ENCODE results near the gene RPS6KA4. TPM values are rescaled to one million over a fixed set of nuclear protein-coding genes. Genes with fewer than 3 reads are reported as not detected.
"Not testable (repeated sequence)": the region's sequence is repeated elsewhere in the genome, so short reads cannot be mapped to it uniquely, and the experiment has no call there.

The RPS6KA4 gene
- total RNA-seq, result 46.3 and 48.6 TPM in 2 replicates

DNA sequence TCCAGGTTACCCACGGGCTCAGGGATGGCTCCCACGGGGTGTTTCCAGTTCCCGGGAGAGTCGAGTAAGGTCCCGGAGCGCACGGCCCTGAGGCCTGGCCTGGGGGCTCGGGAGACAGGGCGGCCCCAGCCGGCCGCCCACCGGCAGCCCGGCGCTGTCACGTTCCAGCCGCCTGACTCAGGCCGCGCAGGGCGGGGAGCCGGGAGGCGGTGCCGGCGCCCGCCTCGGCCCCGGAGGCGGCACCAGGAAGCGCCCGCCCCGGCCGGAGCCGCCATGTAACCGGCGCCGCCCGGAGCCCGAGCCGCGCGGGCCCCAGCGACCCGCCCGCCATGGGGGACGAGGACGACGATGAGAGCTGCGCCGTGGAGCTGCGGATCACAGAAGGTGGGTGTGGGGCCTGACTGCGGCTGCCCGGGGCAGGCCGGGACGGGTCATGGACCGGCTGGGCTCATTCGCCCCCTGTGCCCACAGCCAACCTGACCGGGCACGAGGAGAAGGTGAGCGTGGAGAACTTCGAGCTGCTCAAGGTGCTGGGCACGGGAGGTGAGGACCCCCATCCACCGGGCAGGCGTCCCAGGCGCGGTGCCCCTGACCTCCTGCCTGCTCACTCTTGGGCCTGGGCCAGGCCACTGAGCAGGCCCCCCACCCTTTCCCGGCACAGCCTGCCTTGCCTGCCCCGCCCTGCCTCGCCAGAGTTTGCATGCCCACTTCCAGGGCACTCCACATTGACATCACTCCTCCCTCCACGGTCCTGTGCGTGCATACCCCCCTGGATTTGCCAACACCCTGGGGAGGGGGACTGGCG is at the start of gene RPS6KA4:
Gene RPS6KA4, plus strand, starts transcription at position 256 of the 805 bp plus-strand sequence. Its CDS starts 74 bp downstream, at position 330.
- peak within 1 kb of the TSS; percentile 88 for H3K27ac Mint-ChIP-seq
- peak; percentile 90 for DNase-seq
- intact Hi-C loops (cut with micrococcal nuclease), result loop anchor here (1.0 kb wide), 1 partner anchor 17 kb away; no protein-coding TSS in a partner anchor
- no peaks in the 10 kb centered on the region for H3K27me3 Mint-ChIP-seq
- peaks cover 20% of the 10 kb centered on the region for H3K4me1 Mint-ChIP-seq
- H3K9me3 Mint-ChIP-seq, result no peaks in the 10 kb centered on the region
- peaks cover 40% of the 10 kb centered on the region for H3K36me3 Mint-ChIP-seq (ENCODE audit: low read depth)
- H3K4me3 Mint-ChIP-seq, result peak within 1 kb of the TSS; percentile 94

DNA sequence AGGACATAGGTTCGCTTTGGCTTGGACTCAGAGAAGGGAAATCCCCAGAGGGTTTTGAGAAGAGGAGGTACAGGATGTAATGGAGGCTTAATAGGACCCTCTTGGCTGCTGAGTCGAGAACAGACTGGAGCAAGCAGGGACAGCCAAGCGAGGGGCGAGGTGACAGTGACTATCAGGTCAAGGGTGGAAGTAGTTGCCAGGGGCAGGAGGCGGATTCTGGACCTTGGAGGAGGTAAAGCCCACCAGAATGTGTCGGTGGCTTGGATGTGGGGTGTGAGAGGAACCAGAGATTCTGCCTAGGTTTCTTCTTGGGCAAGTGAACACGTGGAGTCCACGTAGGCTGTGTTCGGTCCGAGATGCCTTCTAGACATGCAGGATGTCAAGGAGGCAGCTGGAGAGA is 46.0 kb upstream of the RPS6KA4 start:
- intact Hi-C loops (cut with micrococcal nuclease), result no loop called here
- H3K4me3 Mint-ChIP-seq, result no peak overlapping the region
- no peaks in the 10 kb centered on the region for H3K27me3 Mint-ChIP-seq
- H3K27ac Mint-ChIP-seq, result peak overlapping the region; percentile 63
- no peak for DNase-seq
- no peaks in the 10 kb centered on the region for H3K9me3 Mint-ChIP-seq
- peaks cover 22% of the 10 kb centered on the region for H3K4me1 Mint-ChIP-seq
- peaks cover 43% of the 10 kb centered on the region for H3K36me3 Mint-ChIP-seq (ENCODE audit: low read depth)

DNA sequence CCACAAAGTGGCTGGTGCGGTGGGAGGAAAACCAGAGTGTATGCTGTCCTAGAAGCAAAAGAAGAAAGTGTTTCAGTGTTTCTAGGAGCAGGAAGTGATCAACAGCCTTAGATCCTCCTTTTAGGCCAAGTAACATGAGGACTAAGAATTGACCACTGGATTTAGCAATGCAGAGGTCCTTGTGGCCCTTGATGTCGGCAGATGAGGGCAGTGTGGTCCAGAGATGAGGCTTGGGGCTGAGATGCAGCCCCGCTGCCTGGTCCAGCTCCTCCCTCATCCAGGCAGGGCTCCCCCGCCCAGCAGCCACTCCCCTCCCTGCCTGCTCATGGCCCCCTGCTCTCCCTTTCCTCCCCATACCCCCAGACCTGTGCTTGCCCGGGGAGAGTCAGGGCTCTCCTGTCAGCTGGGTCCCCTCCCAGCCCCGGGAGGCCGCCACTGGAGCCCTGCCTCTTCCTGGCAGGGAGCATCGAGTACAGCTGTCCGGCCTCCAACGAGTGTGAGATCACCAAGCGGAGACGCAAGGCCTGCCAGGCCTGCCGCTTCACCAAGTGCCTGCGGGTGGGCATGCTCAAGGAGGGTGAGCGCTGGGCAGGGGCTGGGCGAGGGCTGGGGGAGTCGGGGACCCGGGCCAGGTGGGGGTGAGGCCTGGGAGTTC is 45.3 kb upstream of the RPS6KA4 start:
- Mint-ChIP-seq H3K27ac (no peak overlapping the region), H3K27me3 (no peaks in the 10 kb centered on the region), H3K36me3 (ENCODE audit: low read depth) (peaks cover 43% of the 10 kb centered on the region), H3K9me3 (no peaks in the 10 kb centered on the region), H3K4me3 (no peak overlapping the region), H3K4me1 (peaks cover 22% of the 10 kb centered on the region)
- intact Hi-C loops (cut with micrococcal nuclease), result no loop called here
- DNase-seq, result no peak

DNA sequence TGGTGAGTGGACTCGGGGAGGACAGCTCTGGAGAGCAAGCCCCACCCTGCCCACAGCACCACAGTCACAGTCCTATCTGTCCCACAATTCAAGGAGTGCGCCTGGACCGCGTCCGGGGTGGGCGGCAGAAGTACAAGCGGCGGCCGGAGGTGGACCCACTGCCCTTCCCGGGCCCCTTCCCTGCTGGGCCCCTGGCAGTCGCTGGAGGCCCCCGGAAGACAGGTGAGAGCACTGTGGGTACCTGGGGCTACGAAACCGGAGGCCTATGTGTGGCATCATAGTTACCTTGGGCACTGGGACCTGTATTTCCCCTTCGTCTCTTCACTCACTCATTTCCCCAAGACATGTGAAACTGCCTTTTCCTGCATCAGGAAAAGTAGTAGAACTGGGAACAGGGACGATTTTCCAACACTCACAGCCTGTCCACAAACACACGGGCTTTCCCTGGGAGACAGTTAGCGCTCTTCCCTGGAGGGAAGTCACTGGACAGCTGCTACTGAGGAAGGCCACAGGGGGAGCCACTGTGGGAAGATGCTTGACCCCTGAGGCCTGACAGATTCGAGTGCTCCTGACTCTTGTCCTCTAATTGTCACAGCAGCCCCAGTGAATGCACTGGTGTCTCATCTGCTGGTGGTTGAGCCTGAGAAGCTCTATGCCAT is 44.7 kb upstream of the RPS6KA4 start:
- peaks cover 27% of the 10 kb centered on the region for H3K4me1 Mint-ChIP-seq
- DNase-seq, result no peak
- no peak overlapping the region for H3K27ac Mint-ChIP-seq
- H3K4me3 Mint-ChIP-seq, result no peak overlapping the region
- no peaks in the 10 kb centered on the region for H3K27me3 Mint-ChIP-seq
- H3K9me3 Mint-ChIP-seq, result no peaks in the 10 kb centered on the region
- H3K36me3 Mint-ChIP-seq (ENCODE audit: low read depth), result peaks cover 43% of the 10 kb centered on the region
- intact Hi-C loops (cut with micrococcal nuclease), result no loop called here

DNA sequence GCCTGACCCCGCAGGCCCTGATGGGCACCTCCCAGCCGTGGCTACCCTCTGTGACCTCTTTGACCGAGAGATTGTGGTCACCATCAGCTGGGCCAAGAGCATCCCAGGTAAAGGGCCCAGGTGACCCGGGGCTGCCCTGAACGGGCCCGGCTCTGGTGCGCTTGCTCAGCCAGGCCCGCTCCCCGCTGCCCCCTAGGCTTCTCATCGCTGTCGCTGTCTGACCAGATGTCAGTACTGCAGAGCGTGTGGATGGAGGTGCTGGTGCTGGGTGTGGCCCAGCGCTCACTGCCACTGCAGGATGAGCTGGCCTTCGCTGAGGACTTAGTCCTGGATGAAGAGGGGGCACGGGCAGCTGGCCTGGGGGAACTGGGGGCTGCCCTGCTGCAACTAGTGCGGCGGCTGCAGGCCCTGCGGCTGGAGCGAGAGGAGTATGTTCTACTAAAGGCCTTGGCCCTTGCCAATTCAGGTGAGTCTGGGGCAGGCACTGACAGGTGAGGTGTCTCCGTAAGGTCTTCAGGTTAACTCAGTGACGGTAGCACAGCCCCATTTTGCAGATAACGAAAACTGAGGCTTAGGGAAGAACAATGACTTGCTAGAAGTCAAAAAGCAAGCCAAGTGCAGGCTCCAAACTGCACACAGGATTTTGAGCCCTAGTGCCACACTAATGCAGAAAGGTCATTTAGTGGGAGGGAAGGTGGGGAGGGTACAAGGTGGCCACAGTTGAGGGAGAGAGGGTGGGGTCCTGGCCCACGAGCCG is 44.0 kb upstream of the RPS6KA4 start:
- peak overlapping the region; percentile 11 for H3K27ac Mint-ChIP-seq
- intact Hi-C loops (cut with micrococcal nuclease), result no loop called here
- DNase-seq, result no peak
- H3K27me3 Mint-ChIP-seq, result no peaks in the 10 kb centered on the region
- H3K36me3 Mint-ChIP-seq (ENCODE audit: low read depth), result peaks cover 41% of the 10 kb centered on the region
- peak overlapping the region; percentile 15 for H3K4me3 Mint-ChIP-seq
- peaks cover 32% of the 10 kb centered on the region for H3K4me1 Mint-ChIP-seq
- H3K9me3 Mint-ChIP-seq, result no peaks in the 10 kb centered on the region

DNA sequence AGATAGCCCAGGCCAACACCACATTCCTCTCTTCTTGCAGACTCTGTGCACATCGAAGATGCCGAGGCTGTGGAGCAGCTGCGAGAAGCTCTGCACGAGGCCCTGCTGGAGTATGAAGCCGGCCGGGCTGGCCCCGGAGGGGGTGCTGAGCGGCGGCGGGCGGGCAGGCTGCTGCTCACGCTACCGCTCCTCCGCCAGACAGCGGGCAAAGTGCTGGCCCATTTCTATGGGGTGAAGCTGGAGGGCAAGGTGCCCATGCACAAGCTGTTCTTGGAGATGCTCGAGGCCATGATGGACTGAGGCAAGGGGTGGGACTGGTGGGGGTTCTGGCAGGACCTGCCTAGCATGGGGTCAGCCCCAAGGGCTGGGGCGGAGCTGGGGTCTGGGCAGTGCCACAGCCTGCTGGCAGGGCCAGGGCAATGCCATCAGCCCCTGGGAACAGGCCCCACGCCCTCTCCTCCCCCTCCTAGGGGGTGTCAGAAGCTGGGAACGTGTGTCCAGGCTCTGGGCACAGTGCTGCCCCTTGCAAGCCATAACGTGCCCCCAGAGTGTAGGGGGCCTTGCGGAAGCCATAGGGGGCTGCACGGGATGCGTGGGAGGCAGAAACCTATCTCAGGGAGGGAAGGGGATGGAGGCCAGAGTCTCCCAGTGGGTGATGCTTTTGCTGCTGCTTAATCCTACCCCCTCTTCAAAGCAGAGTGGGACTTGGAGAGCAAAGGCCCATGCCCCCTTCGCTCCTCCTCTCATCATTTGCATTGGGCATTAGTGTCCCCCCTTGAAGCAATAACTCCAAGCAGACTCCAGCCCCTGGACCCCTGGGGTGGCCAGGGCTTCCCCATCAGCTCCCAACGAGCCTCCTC is 43.1 kb upstream of the RPS6KA4 start:
- Mint-ChIP-seq H3K4me3 (peak overlapping the region; percentile 92), H3K27ac (peak overlapping the region; percentile 97), H3K36me3 (ENCODE audit: low read depth) (peaks cover 42% of the 10 kb centered on the region), H3K4me1 (peaks cover 35% of the 10 kb centered on the region)
- DNase-seq; H3K9me3 Mint-ChIP-seq; H3K27me3 Mint-ChIP-seq; intact Hi-C loops (cut with micrococcal nuclease): not testable (repeated sequence)

DNA sequence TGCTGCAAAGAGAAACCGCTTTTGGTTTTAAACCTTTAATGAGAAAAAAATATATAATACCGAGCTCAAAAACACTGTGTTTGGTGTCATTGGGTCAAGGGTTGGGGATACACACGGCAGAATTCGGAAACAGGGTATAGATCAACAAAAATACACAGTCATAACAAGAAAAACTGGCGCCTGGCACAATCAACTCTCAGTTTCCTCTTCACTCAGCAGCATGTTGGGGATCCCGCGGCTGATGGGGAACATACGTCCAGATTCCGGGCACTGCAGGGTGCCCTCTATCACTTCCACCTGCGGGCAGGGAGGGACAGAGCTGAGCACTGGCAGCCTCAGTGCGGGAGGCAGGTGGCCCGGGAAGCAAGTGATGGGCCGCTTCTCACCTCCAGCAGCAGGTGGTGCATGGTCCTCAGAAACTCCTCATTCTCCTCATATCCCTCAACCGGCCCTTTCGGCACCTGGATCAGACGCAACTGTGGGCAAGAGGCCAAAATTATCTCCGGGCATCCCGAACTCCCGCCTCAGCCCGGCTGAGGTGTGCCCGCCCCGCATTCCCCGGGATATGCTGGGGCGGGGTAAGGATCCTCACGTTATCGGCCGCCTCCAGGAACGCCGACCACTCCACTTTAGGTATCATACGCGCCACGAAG is 42.2 kb upstream of the RPS6KA4 start:
- peaks cover 38% of the 10 kb centered on the region for H3K4me1 Mint-ChIP-seq
- DNase-seq, result peak; percentile 80
- no peaks in the 10 kb centered on the region for H3K9me3 Mint-ChIP-seq
- intact Hi-C loops (cut with micrococcal nuclease), result loop anchor here (1.0 kb wide), 4 partner anchors 11 to 47 kb away; partner anchors contain the start of genes CCDC88B and ESRRA
- no peaks in the 10 kb centered on the region for H3K27me3 Mint-ChIP-seq
- peaks cover 49% of the 10 kb centered on the region for H3K36me3 Mint-ChIP-seq (ENCODE audit: low read depth)
- peak overlapping the region; percentile 97 for H3K27ac Mint-ChIP-seq
- H3K4me3 Mint-ChIP-seq, result peak overlapping the region; percentile 92

DNA sequence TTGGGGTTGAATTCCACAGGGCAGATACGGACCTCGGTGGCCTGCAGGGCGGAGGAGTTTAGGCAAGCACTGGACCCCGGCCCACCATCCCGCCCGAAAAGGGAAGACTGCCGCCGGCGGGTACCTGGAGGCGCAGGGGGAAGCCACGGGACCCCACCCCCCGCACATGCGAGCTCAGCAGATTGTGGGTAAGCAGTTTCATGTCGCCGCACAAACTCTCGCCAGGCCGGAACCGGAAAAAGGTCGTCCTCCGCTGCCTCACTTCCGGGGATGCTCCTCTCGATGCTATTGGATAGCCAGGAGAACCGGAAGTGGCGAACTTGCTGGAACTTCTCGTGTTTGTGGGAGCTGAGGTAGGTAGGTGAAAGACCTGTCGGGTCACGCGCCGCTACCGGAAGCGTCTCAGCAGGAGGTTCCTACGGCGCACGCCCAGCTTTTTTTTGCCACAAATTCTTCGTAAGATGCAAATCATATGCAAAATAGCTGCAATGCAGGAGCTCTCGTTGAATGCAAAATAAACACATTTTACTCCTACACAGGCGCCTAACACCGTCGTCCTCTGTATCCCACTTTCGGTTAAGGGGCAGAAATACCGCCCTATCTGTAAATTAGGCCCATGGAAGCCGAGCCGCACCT is 41.5 kb upstream of the RPS6KA4 start, which contains the start of gene TRMT112:
Gene TRMT112, minus strand, starts transcription at position 235 of the 636 bp plus-strand sequence. Its CDS starts 33 bp downstream, at position 202.
- no peaks in the 10 kb centered on the region for H3K27me3 Mint-ChIP-seq
- peak; percentile 99 for DNase-seq
- H3K36me3 Mint-ChIP-seq (ENCODE audit: low read depth), result peaks cover 47% of the 10 kb centered on the region
- peak within 1 kb of the TSS; percentile 92 for H3K4me3 Mint-ChIP-seq
- intact Hi-C loops (cut with micrococcal nuclease), result loop anchor here (1.0 kb wide), 4 partner anchors 12 to 48 kb away; partner anchors contain the start of genes CCDC88B and ESRRA
- H3K9me3 Mint-ChIP-seq, result no peaks in the 10 kb centered on the region
- peaks cover 38% of the 10 kb centered on the region for H3K4me1 Mint-ChIP-seq
- peak within 1 kb of the TSS; percentile 97 for H3K27ac Mint-ChIP-seq

DNA sequence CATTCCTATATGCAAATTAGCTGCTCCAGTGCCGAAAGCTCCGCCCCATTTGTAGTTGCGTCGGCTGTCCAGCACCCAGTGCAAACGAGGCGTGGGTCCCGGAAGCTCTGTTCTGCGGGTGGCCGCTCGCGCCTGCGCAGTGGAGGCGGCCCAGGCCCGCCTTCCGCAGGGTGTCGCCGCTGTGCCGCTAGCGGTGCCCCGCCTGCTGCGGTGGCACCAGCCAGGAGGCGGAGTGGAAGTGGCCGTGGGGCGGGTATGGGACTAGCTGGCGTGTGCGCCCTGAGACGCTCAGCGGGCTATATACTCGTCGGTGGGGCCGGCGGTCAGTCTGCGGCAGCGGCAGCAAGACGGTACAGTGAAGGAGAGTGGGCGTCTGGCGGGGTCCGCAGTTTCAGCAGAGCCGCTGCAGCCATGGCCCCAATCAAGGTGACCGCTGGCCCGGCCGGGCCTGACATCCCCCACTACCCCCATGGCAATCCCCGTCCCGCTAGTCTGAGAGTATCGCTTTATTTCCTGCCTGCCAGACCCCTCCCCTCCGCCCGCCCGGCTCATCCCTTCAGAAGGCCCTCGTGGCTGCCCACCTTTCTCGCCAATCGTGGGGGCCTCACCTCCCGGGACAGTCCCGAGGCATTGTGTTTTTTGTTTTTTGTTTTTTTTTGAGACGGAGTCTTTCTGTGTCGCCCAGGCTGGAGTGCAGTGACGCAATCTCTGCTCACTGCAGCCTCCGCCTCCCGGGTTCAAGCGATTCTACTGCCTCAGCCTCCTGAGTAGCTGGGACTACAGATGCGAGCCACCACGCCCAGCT is 40.8 kb upstream of the RPS6KA4 start, which contains the start of gene PRDX5:
Gene PRDX5, plus strand, starts transcription at position 161 of the 805 bp plus-strand sequence. Its CDS starts 95 bp downstream, at position 256.
- Mint-ChIP-seq H3K36me3 (ENCODE audit: low read depth) (peaks cover 42% of the 10 kb centered on the region), H3K4me1 (peaks cover 31% of the 10 kb centered on the region), H3K4me3 (peak within 1 kb of the TSS; percentile 92), H3K27me3 (no peaks in the 10 kb centered on the region), H3K27ac (peak within 1 kb of the TSS; percentile 97), H3K9me3 (no peaks in the 10 kb centered on the region)
- intact Hi-C loops (cut with micrococcal nuclease), result loop anchor here (1.0 kb wide), 6 partner anchors 13 to 49 kb away; partner anchors contain the start of genes CCDC88B, ESRRA and GPR137
- DNase-seq, result peak; percentile 99

DNA sequence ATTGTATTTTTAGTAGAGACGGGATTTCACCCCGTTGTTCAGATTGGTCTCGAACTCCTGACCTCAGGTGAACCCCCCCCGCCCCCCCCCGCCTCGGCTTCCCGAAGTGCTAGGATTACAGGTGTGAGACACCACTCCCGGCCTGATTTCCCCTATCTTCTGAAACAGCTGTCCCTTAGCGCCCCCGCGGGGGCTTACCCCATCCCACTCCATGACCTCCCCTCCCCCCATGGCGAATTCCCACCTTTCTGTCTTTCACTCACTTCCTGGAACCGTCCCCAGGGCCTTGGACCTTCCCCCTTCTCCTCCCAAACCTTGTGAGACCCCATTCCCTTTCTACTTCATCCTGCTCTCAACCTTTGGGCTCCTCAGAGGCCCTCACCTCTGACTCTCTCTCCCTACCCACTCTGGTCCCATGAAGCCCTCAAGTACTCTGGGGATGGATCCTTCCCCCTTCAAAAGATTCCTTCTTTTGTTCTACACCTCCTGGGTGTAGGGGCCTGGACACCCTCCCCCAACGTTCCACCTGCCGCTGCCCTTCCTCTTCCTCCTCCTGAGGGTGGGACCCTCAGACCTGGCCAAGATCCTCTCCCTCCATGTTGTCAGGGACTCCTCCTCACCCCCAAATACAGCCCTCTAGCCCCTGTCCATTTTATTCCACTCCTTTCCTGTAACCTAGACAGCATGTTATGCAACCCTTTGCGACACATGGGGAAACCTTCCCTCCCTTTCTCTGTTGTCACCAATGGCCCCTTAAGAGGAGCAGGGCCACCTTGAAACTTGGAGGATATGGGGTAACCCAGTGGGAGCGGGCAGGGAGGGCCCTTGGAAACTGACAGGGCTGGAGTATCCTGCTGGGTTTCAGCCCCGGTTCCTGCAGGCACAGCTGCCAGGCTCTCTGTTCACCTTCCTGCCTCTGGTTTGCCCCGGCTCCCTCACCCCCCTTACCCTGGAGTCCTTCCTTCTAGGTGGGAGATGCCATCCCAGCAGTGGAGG is 39.9 kb upstream of the RPS6KA4 start:
- H3K27ac Mint-ChIP-seq, result peak overlapping the region; percentile 97
- H3K27me3 Mint-ChIP-seq, result no peaks in the 10 kb centered on the region
- peak overlapping the region; percentile 92 for H3K4me3 Mint-ChIP-seq
- H3K36me3 Mint-ChIP-seq (ENCODE audit: low read depth), result peaks cover 39% of the 10 kb centered on the region
- H3K9me3 Mint-ChIP-seq, result no peaks in the 10 kb centered on the region
- H3K4me1 Mint-ChIP-seq, result peaks cover 30% of the 10 kb centered on the region
- intact Hi-C loops (cut with micrococcal nuclease), result loop anchor here (1.0 kb wide), 2 partner anchors 12 to 34 kb away; partner anchors contain the start of gene GPR137
- no peak for DNase-seq
